GM12892 (cell line): Measurements from ENCODE around the gene MBD5.

Experiments
- POLR2A ChIP-seq: IDR thresholded peaks from 2 replicates; pipeline ENCODE4 v1.6.1; 2011; ENCODE audit warnings: low read depth, low read length, control low read depth
- POLR2AphosphoS5 ChIP-seq: IDR thresholded peaks from 2 replicates; pipeline ENCODE4 v1.6.1; 2011; ENCODE audit warnings: low read depth, low read length, control low read depth
- TAF1 ChIP-seq: IDR thresholded peaks from 2 replicates; pipeline ENCODE4 v1.6.1; 2011; ENCODE audit warnings: low read depth, mild to moderate bottlenecking, control low read depth, low read length, borderline replicate concordance

- no peak for TF ChIP-seq POLR2AphosphoS5
- TF ChIP-seq TAF1, result no peak
- no peak for TF ChIP-seq POLR2A
These were observed 238.8 kb downstream of the MBD5 start for GRCh38 chr2:148259674-148260073.
